HG03064 (cell line): ENCODE data around the gene TRIM44.
"Not testable (repeated sequence)": the region's sequence is repeated elsewhere in the genome, so short reads cannot be mapped to it uniquely, and the experiment has no call there.

Source experiments
- ATAC-seq: cut with Tn5 transposase; IDR thresholded peaks from one replicate; pipeline ENCODE4 v1.9.1; 2021; ENCODE audit warnings: low read depth; ENCODE audit not compliant: unreplicated experiment

The TRIM44 gene

GRCh38 chr11:35747668-35748067 lies 85.1 kb downstream of the TRIM44 start:
- ATAC-seq, result no peak

DNA sequence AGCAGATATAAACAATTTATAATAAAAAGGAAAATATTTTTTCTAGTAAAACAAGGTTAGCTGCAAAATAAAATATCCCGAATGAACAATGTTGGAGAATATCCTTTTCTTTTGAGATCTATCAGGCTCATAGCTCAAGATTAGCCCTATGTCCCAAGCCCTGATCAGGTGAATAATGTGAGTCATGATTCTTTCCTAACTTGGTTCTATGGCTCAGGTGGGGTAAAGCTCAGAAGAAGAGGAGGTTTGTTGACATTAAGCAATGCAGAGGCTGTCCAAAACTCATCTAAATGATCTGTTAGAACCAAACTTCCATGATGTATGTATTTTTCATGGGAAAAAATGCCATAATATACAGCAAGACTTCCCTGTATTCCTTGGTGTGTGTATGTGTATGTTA lies 86.1 kb downstream of the TRIM44 start:
- ATAC-seq, result no peak

DNA sequence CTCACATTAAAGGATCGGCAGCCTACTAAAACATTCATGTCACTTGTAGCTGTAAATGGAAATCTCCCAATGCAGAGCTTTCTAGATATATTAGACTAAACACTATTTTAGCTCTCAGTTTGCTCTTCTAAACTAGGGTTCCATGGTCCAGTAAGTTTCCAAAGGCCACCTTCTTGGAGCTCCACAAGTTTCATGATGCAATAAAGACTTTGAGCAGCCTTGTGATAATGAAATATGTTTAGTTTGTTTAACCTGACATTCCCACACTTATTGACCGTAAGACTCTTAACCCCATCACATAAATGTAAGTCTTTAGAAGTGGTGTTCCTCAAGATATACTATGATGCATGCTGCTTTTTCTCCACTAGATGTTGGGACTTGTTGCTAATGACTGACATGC lies 87.7 kb downstream of the TRIM44 start:
- no peak for ATAC-seq

DNA sequence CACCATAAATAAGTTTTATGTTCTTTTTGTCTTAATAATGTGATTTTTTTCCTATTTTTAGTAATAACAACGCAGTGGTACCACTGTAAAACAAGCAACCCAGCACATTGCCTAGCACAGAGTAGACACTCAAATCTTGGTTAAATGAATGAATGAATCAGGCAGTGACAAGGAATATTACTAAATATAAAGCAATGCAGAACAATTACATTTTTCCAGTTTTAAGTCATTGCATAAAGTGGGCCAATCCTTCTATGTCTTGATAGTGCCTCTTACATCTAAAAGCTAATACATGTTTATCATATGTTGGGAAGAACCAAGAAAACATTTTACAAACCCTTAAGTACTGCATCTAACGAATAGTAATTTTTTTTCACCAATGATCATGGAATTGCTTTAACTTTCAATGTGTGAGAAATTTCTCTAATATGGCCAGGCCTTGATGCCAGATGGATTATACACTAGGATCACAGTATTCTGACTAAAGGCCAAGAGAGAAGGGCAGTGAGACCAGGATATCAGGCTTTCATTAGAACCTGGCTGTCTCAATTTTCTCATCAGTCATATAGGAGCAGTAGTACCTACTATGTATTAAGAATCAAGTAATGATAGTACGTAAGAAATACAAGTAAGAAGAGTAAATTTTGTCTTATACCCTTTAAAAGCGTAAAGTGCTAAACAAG lies 88.5 kb downstream of the TRIM44 start:
- no peak for ATAC-seq

GRCh38 chr11:35751664-35752061 lies 89.1 kb downstream of the TRIM44 start:
- ATAC-seq, result no peak

DNA sequence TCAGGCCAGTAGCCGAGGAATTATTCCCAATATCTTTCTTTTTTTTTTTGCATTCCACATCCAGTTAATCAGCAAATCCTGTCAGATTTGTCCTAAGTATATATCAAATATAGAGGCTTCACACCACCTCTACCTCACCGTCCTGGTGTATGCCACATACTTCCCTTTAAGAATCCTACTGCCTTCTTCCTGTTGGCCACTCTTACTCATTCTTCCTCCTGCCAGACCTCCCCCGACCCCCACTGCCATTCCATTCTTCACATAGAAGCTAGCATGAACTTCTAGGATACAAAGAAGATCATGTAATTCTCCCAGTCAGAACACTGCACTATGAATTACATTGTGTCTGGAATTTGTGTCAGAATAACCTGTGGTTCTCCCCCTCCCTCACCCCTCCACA lies 89.5 kb downstream of the TRIM44 start:
- ATAC-seq, result no peak

DNA sequence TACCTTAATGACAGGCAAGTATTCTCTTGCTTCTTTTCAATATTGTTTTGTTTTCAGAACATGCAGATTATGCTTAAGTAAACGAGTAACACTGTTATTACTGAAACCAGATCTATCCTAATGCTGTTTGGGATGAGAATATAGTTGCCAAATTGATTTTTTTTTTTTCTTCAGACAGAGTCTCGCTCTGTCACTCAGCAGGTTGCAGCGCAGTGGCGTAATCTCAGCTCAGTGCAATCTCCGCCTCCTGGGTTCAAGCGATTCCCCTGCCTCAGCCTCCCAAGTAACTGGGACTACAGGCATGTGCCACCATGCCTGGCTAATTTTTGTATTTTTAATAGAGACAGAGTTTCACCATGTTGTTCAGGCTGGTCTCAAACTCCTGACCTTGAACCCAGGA lies 91.0 kb downstream of the TRIM44 start:
- ATAC-seq, result not testable (repeated sequence)

DNA sequence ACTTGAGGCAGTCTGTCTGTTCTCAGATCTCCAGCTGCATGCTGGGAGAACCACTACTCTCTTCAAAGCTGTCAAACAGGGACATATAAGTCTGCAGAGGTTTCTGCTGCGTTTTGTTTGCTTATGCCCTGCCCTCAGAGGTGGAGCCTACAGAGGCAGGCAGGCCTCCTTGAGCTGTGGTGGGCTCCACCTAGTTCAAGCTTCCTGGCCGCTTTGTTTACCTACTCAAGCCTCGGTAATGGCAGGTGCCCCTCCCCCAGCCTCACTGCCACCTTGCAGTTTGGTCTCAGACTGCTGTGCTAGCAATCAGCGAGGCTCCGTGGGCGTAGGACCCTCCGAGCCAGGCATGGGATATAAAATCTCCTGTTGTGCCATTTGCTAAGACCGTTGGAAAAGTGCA lies 97.4 kb downstream of the TRIM44 start:
- ATAC-seq, result not testable (repeated sequence)

DNA sequence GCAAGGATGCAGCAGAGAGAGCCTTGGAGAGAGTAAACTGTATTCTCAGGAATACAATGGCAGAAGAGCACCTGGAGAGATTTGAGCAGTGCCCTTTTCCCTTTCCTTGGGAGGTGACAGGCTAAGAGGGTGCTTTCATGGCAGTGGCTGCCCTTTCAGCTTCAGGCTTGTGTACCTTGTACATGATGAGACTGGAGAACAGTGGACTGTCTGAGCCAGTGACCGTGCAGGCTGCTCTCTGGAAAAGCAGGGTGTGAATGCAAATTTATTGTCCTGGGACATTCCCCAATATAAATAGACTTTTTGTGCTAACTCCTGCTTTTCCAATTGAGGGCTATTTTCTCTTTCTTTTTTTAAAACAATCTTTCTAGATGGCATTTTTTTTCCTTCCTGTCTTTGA lies 99.3 kb downstream of the TRIM44 start:
- ATAC-seq, result no peak

DNA sequence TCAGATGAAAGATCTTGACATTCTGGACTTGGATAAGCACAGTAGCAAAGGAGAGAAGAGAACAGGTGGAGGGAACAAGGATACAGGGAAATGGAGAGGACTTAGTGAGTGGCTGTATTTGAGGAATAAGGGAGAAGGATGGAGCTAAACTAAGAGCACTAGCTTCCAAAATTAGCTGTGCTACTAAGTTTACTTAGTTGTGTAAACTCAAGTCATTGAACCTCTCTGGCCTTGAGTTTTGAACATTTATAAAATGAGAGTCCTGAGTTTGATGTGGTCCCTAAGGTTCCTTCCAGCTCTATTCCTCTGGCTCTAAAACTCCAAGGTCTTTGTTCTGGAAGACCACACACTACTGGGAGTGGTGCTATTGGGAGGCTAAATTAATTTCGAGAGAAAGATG lies 100.7 kb downstream of the TRIM44 start:
- ATAC-seq, result no peak

GRCh38 chr11:35763765-35764164 lies 101.2 kb downstream of the TRIM44 start:
- ATAC-seq, result no peak

- ATAC-seq, result no peak
These were observed 101.8 kb downstream of the TRIM44 start for GRCh38 chr11:35764417-35764816.

GRCh38 chr11:35765211-35765610 lies 102.6 kb downstream of the TRIM44 start:
- no peak for ATAC-seq

DNA sequence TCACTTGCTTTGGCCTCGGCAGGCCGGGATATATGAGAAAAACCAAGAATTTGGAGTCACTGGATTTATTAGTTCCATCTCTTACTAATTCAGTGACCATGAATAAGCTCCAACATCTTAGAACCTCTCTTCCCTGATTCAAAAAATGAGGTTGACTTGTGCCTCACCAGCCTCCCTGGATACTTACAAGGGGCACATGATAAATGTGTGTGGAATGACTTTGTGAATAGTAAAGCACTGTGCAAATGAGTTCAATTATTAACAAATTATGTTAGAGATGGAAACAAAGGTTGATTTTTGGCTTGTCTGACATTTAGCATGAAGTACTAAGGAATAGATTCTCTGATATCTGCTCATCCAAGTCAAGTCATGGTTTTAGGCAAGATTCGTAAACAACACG lies 104.1 kb downstream of the TRIM44 start:
- no peak for ATAC-seq

DNA sequence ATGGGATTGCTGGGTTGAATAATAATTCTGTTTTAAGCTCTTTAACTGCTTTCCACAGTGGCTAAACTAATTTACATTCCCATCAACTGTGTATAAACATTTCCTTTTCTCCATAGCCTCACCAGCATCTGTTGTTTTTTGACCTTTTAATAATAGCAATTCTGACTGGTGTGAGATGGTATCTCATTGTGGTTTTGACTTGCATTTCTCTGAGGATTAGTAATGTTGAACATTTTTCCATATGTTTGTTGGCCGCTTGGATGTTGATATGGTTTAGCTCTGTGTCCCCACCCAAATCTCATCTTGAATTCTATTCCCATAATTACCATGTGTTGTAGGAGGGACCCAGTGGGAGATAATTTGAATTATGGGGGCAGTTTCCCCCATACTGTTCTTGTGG lies 107.8 kb downstream of the TRIM44 start:
- ATAC-seq, result not testable (repeated sequence)

DNA sequence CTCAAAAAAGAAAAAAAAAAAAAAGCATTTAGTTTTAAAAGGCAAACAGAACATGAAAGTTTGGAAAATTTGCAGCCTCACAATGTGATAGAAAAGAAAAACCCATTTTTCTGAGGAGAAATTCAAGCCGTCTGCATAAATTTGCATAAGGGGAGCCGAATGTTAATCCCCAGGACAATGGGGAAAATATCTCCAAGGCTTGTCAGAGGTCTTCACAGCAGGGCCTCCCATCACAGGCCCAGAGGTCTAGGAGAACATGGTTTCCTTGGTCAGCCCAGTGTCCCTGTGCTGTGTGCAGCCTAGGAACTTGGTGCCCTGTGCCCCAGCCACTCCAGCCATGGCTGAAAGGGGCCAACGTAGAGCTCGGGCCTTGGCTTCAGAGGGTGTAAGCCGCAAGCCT lies 109.1 kb downstream of the TRIM44 start:
- no peak for ATAC-seq

GRCh38 chr11:35777241-35777640 lies 114.7 kb downstream of the TRIM44 start:
- ATAC-seq, result not testable (repeated sequence)

DNA sequence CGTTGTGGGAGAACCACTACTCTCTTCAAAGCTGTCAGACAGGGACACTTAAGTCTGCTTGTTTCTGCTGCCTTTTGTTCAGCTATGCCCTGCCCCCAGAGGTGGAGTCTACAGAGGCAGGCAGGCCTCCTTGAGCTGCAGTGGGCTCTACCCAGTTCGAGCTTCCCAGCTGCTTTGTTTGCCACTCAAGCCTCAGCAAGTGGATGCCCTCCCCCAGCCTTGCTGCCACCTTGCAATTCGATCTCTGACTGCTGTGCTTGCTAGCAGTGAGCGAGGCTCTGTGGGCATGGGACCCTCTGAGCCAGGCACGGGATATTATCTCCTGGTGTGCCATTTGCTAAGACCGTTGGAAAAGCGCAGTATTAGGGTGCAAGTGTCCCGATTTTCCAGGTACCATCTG lies 116.4 kb downstream of the TRIM44 start:
- not testable (repeated sequence) for ATAC-seq

DNA sequence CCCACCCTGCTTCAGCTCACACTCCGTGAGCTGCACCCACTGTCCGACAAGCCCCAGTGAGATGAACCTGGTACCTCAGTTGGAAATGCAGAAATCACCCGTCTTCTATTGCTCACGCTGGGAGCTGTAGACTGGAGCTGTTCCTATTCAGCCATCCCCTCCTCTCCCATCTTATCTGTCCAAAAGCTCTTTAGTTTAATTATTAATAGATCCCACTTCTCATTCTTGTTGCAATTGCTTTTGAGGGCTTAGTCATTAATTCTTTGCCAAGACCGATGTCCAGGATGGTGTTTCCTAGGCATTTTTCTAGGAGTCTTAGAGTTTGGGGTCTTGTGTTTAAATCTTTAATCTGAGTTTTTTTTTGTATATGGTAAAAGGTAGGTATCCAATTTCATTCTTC lies 116.8 kb downstream of the TRIM44 start:
- no peak for ATAC-seq

- no peak for ATAC-seq
These were observed 118.6 kb downstream of the TRIM44 start for GRCh38 chr11:35780951-35781860.

GRCh38 chr11:35781861-35782470 lies 119.4 kb downstream of the TRIM44 start:
- ATAC-seq, result no peak
